ENCODE data around the gene PNRC1. TPM values are rescaled to one million over a fixed set of nuclear protein-coding genes. Genes with fewer than 3 reads are reported as not detected.

The PNRC1 gene
- polyA plus RNA-seq, 6 donors from 2014 or later = 421 to 964 (median 760) TPM

GRCh38 chr6:89084954-89085353, 4.4 kb downstream of the PNRC1 start:
- peak overlapping the region in 7 of 8 donors; percentile 22 to 93 (median 72) for H3K4me3 Mint-ChIP-seq
- H3K36me3 Mint-ChIP-seq = peaks cover 20 to 26% of the 10 kb centered on the region in 2 donors
- no peaks in the 10 kb centered on the region for H3K27me3 Mint-ChIP-seq
- no peak for ATAC-seq (ENCODE audit: low read depth in 2 of 2)
- H3K9me3 Mint-ChIP-seq = no peaks in the 10 kb centered on the region
- no peak for DNase-seq
- peak overlapping the region in 5 of 6 donors; percentile 43 to 95 (median 89) for H3K27ac Mint-ChIP-seq
- peaks cover 52 to 68% (median 61%) of the 10 kb centered on the region in 3 donors for H3K4me1 Mint-ChIP-seq

GRCh38 chr6:89085409-89086205, 5.1 kb downstream of the PNRC1 start:
- peaks cover 20 to 26% of the 10 kb centered on the region in 2 donors for H3K36me3 Mint-ChIP-seq
- H3K4me1 Mint-ChIP-seq = peaks cover 55 to 68% (median 64%) of the 10 kb centered on the region in 3 donors
- no peaks in the 10 kb centered on the region for H3K9me3 Mint-ChIP-seq
- no peak for ATAC-seq (ENCODE audit: low read depth in 2 of 2)
- peak overlapping the region; percentile 43 to 95 (median 84) for H3K27ac Mint-ChIP-seq
- no peak for DNase-seq
- peak overlapping the region in 3 of 8 donors; percentile 22 to 93 (median 68) for H3K4me3 Mint-ChIP-seq
- no peaks in the 10 kb centered on the region for H3K27me3 Mint-ChIP-seq

- Mint-ChIP-seq H3K9me3 (peaks cover 0 to 2% (median 0%) of the 10 kb centered on the region in 7 donors), H3K4me1 (peaks cover 51 to 67% (median 55%) of the 10 kb centered on the region in 3 donors), H3K27ac (peak overlapping the region in 5 of 6 donors; percentile 6 to 90 (median 63)), H3K4me3 (peak overlapping the region in 1 of 8 donors; percentile 37), H3K36me3 (peaks cover 13 to 19% of the 10 kb centered on the region in 2 donors), H3K27me3 (no peaks in the 10 kb centered on the region)
- DNase-seq (no peak), ATAC-seq (ENCODE audit: low read depth in 2 of 2) (no peak)
These were observed 7.3 kb downstream of the PNRC1 start for GRCh38 chr6:89087881-89088280.

- H3K27ac Mint-ChIP-seq = no peak overlapping the region
- no peaks in the 10 kb centered on the region for H3K9me3 Mint-ChIP-seq
- ATAC-seq (ENCODE audit: low read depth in 2 of 2) = no peak
- H3K36me3 Mint-ChIP-seq = no peaks in the 10 kb centered on the region
- H3K4me1 Mint-ChIP-seq = no peaks in the 10 kb centered on the region
- no peak overlapping the region for H3K4me3 Mint-ChIP-seq
- no peak for DNase-seq
- no peaks in the 10 kb centered on the region for H3K27me3 Mint-ChIP-seq
These were observed 17.9 kb downstream of the PNRC1 start for GRCh38 chr6:89098461-89098860.

GRCh38 chr6:89100114-89100513, 19.6 kb downstream of the PNRC1 start:
- DNase-seq (no peak), ATAC-seq (ENCODE audit: low read depth in 2 of 2) (no peak)
- Mint-ChIP-seq H3K27me3 (no peaks in the 10 kb centered on the region), H3K36me3 (no peaks in the 10 kb centered on the region), H3K4me1 (no peaks in the 10 kb centered on the region), H3K27ac (no peak overlapping the region), H3K9me3 (no peaks in the 10 kb centered on the region), H3K4me3 (no peak overlapping the region)

GRCh38 chr6:89110284-89110683, 29.7 kb downstream of the PNRC1 start:
- DNase-seq = no peak
- no peaks in the 10 kb centered on the region for H3K9me3 Mint-ChIP-seq
- H3K36me3 Mint-ChIP-seq = no peaks in the 10 kb centered on the region
- no peak for ATAC-seq (ENCODE audit: low read depth in 2 of 2)
- H3K4me1 Mint-ChIP-seq = no peaks in the 10 kb centered on the region
- H3K4me3 Mint-ChIP-seq = no peak overlapping the region
- H3K27ac Mint-ChIP-seq = no peak overlapping the region
- no peaks in the 10 kb centered on the region for H3K27me3 Mint-ChIP-seq

GRCh38 chr6:89111933-89112332, 31.4 kb downstream of the PNRC1 start:
- no peak overlapping the region for H3K27ac Mint-ChIP-seq
- peaks cover 0 to 3% (median 3%) of the 10 kb centered on the region in 3 donors for H3K27me3 Mint-ChIP-seq
- no peaks in the 10 kb centered on the region for H3K9me3 Mint-ChIP-seq
- peaks cover 3 to 4% (median 4%) of the 10 kb centered on the region in 3 donors for H3K4me1 Mint-ChIP-seq
- no peaks in the 10 kb centered on the region for H3K36me3 Mint-ChIP-seq
- H3K4me3 Mint-ChIP-seq = no peak overlapping the region
- no peak for ATAC-seq (ENCODE audit: low read depth in 2 of 2)
- no peak for DNase-seq

GRCh38 chr6:89116702-89117101, 36.2 kb downstream of the PNRC1 start:
- ATAC-seq (ENCODE audit: low read depth in 2 of 2) (no peak), DNase-seq (no peak)
- H3K9me3 Mint-ChIP-seq = peaks cover 0 to 8% (median 0%) of the 10 kb centered on the region in 7 donors
- peak overlapping the region; percentile 84 to 92 (median 88) for H3K4me3 Mint-ChIP-seq
- peaks cover 0 to 7% of the 10 kb centered on the region in 2 donors for H3K36me3 Mint-ChIP-seq
- peak overlapping the region in 2 of 6 donors; percentile 16 to 51 for H3K27ac Mint-ChIP-seq
- peaks cover 7 to 13% (median 8%) of the 10 kb centered on the region in 3 donors for H3K4me1 Mint-ChIP-seq
- H3K27me3 Mint-ChIP-seq = peaks cover 0 to 6% (median 5%) of the 10 kb centered on the region in 3 donors

- Mint-ChIP-seq H3K36me3 (peaks cover 0 to 7% of the 10 kb centered on the region in 2 donors), H3K27ac (peak within 1 kb of the TSS in 4 of 6 donors; percentile 15 to 51 (median 25))
These were observed 36.9 kb downstream of the PNRC1 start, which contains the start of gene SRSF12 for GRCh38 chr6:89117211-89118108. SRSF12 (minus strand) TSS chr6:89118071; CDS start chr6:89117887, 184 bp downstream.

GRCh38 chr6:89118931-89119330, 38.4 kb downstream of the PNRC1 start:
- no peak for DNase-seq
- H3K4me3 Mint-ChIP-seq = peak overlapping the region in 7 of 8 donors; percentile 6 to 88 (median 68)
- no peak for ATAC-seq (ENCODE audit: low read depth in 2 of 2)
- peaks cover 0 to 7% of the 10 kb centered on the region in 2 donors for H3K36me3 Mint-ChIP-seq
- peaks cover 0 to 6% (median 5%) of the 10 kb centered on the region in 3 donors for H3K27me3 Mint-ChIP-seq
- peaks cover 0 to 8% (median 0%) of the 10 kb centered on the region in 7 donors for H3K9me3 Mint-ChIP-seq
- peak overlapping the region in 1 of 6 donors; percentile 48 for H3K27ac Mint-ChIP-seq
- peaks cover 7 to 13% (median 8%) of the 10 kb centered on the region in 3 donors for H3K4me1 Mint-ChIP-seq

More at GRCh38 chr6:89117211-89118108, 36.9 kb downstream of the PNRC1 start, which contains the start of gene SRSF12:
- Mint-ChIP-seq H3K27me3 (peaks cover 0 to 6% (median 5%) of the 10 kb centered on the region in 3 donors), H3K4me1 (peaks cover 7 to 13% (median 8%) of the 10 kb centered on the region in 3 donors), H3K4me3 (peak within 1 kb of the TSS; percentile 84 to 92 (median 88)), H3K9me3 (peaks cover 0 to 8% (median 0%) of the 10 kb centered on the region in 7 donors)
- peak; percentile 85 to 88 for ATAC-seq (ENCODE audit: low read depth in 2 of 2)
- DNase-seq = peak; percentile 30

GRCh38 chr6:89120371-89120770, 39.8 kb downstream of the PNRC1 start:
- ATAC-seq (ENCODE audit: low read depth in 2 of 2) = no peak

GRCh38 chr6:89121934-89122333, 41.4 kb downstream of the PNRC1 start:
- H3K36me3 Mint-ChIP-seq = peaks cover 0 to 7% of the 10 kb centered on the region in 2 donors
- H3K4me3 Mint-ChIP-seq = no peak overlapping the region
- no peak overlapping the region for H3K27ac Mint-ChIP-seq
- peaks cover 3 to 10% (median 4%) of the 10 kb centered on the region in 3 donors for H3K4me1 Mint-ChIP-seq
- peaks cover 0 to 3% (median 2%) of the 10 kb centered on the region in 3 donors for H3K27me3 Mint-ChIP-seq
- peaks cover 0 to 8% (median 2%) of the 10 kb centered on the region in 7 donors for H3K9me3 Mint-ChIP-seq
- DNase-seq (no peak), ATAC-seq (ENCODE audit: low read depth in 2 of 2) (no peak)

More at GRCh38 chr6:89120371-89120770, 39.8 kb downstream of the PNRC1 start:
- peak overlapping the region in 1 of 8 donors; percentile 36 for H3K4me3 Mint-ChIP-seq
- DNase-seq = no peak
- H3K27me3 Mint-ChIP-seq = peaks cover 0 to 6% (median 5%) of the 10 kb centered on the region in 3 donors
- peaks cover 7 to 13% (median 8%) of the 10 kb centered on the region in 3 donors for H3K4me1 Mint-ChIP-seq
- H3K36me3 Mint-ChIP-seq = peaks cover 0 to 7% of the 10 kb centered on the region in 2 donors
- no peak overlapping the region for H3K27ac Mint-ChIP-seq
- H3K9me3 Mint-ChIP-seq = peaks cover 0 to 8% (median 0%) of the 10 kb centered on the region in 7 donors

GRCh38 chr6:89122625-89123024, 42.1 kb downstream of the PNRC1 start:
- H3K27ac Mint-ChIP-seq = no peak overlapping the region

More at GRCh38 chr6:89122625-89123024, 42.1 kb downstream of the PNRC1 start:
- H3K36me3 Mint-ChIP-seq = peaks cover 0 to 7% of the 10 kb centered on the region in 2 donors
- DNase-seq (peak; percentile 8), ATAC-seq (ENCODE audit: low read depth in 2 of 2) (peak; percentile 46 to 65)
- no peaks in the 10 kb centered on the region for H3K27me3 Mint-ChIP-seq
- H3K4me3 Mint-ChIP-seq = no peak overlapping the region
- H3K4me1 Mint-ChIP-seq = peaks cover 0 to 6% (median 0%) of the 10 kb centered on the region in 3 donors
- peaks cover 0 to 8% (median 6%) of the 10 kb centered on the region in 7 donors for H3K9me3 Mint-ChIP-seq
